Endothelial cell of umbilical vein (primary cell): ENCODE results near the gene SLC33A1. TPM values are rescaled to one million over a fixed set of nuclear protein-coding genes. Genes with fewer than 3 reads are reported as not detected.

Source experiments
- BruUV-seq: library from RNA; stranded (reverse); fragments of 400-500 nt; replicated peaks from 2 replicates; lab custom pipeline; 2021; lab: Mats Ljungman, UMichigan
- CTCF ChIA-PET: fragments of 300-600, 350-600 bp; sonication (Branson Sonifier 250); formaldehyde crosslinking; loops from one replicate; lab custom pipeline; 2021; ENCODE audit warnings: antibody characterized with exemption, inconsistent platforms; lab: Charles Lee
- POLR2A ChIA-PET: fragments of 300-600, 350-600 bp; sonication (Branson Sonifier 250); formaldehyde crosslinking; loops from one replicate; lab custom pipeline; 2021; ENCODE audit warnings: antibody characterized with exemption, inconsistent platforms; lab: Charles Lee
- DNase-seq: peaks from one replicate; pipeline ENCODE4 v3.0.0-alpha.2; 2011; ENCODE audit warnings: low read depth, low spot score
- FAIRE-seq: peaks from 2 replicates; lab custom pipeline; 2011; peaks lifted over from hg19 to GRCh38; lab: Jason Lieb, UNC
- H2AFZ ChIP-seq: 2 replicates; pipeline ENCODE4 v1.6.0; 2012; ENCODE audit warnings: low read depth, low read length, control low read depth, inconsistent platforms
- H3K27ac ChIP-seq: 2 replicates; pipeline ENCODE4 v1.5.1; 2011; ENCODE audit warnings: low read depth, mild to moderate bottlenecking, control low read depth, low read length, moderate library complexity; ENCODE audit not compliant: insufficient read depth
- H3K27me3 ChIP-seq, 2 experiments: 2 replicates each; pipeline versions ENCODE4 v1.6.0 to v1.6.1; 2011; ENCODE audit warnings: low read length in 2 of 2, mixed read lengths in 1 of 2; ENCODE audit not compliant: control insufficient read depth in 2 of 2, insufficient read depth in 2 of 2
- H3K36me3 ChIP-seq, 2 experiments: 2 replicates in 1 of 2; 3 replicates in 1 of 2; pipeline ENCODE4 v1.5.1; 2011; ENCODE audit warnings: low read length in 2 of 2, mild to moderate bottlenecking in 1 of 2, moderate library complexity in 1 of 2; ENCODE audit not compliant: control insufficient read depth in 2 of 2, insufficient read depth in 2 of 2; ENCODE audit errors: extremely low read depth in 1 of 2
- H3K4me1 ChIP-seq: 3 replicates; pipeline ENCODE4 v1.5.1; 2011; ENCODE audit warnings: mild to moderate bottlenecking, low read length; ENCODE audit not compliant: control insufficient read depth, insufficient read depth; ENCODE audit errors: extremely low read depth
- H3K4me2 ChIP-seq: 2 replicates; pipeline ENCODE4 v1.6.1; 2011; ENCODE audit warnings: low read length, control low read depth, mixed read lengths; ENCODE audit not compliant: insufficient read depth
- H3K4me3 ChIP-seq, 3 experiments: fragments of 200-600 bp in 1 of 3; sonication (generic), shearing (Covaris generic) in 1 of 3; replicated peaks in 1 of 3; 2 replicates each; pipeline ENCODE4 v1.5.1; 2011 to 2016; ENCODE audit warnings: control low read depth in 3 of 3, low read length in 3 of 3, mild to moderate bottlenecking in 2 of 3, inconsistent platforms in 1 of 3, low read depth in 1 of 3, moderate library complexity in 1 of 3; ENCODE audit not compliant: insufficient read depth in 1 of 3
- H3K79me2 ChIP-seq: 2 replicates; pipeline ENCODE4 v1.6.0; 2012; ENCODE audit warnings: low read length, inconsistent platforms; ENCODE audit not compliant: control insufficient read depth, insufficient read depth
- H3K9ac ChIP-seq: replicated peaks from 2 replicates; pipeline ENCODE3; 2011; ENCODE audit warnings: low read length, control low read depth; ENCODE audit not compliant: insufficient read depth; ENCODE audit errors: extremely low read depth
- H3K9me1 ChIP-seq: replicated peaks from 3 replicates; pipeline ENCODE4 v1.6.0; 2011; ENCODE audit warnings: mild to moderate bottlenecking, low read length; ENCODE audit not compliant: control insufficient read depth, insufficient read depth; ENCODE audit errors: extremely low read depth
- H3K9me3 ChIP-seq: replicated peaks from 2 replicates; pipeline ENCODE4 v1.5.1; 2012; ENCODE audit warnings: low read length, inconsistent platforms; ENCODE audit not compliant: control insufficient read depth, insufficient read depth
- H4K20me1 ChIP-seq: replicated peaks from 2 replicates; pipeline ENCODE3; 2011; ENCODE audit warnings: mild to moderate bottlenecking, low read length; ENCODE audit not compliant: control insufficient read depth, insufficient read depth; ENCODE audit errors: extremely low read depth
- EZH2 ChIP-seq: IDR thresholded peaks from 2 replicates; pipeline ENCODE4 v1.6.1; 2012; ENCODE audit warnings: borderline replicate concordance, low read depth, mild to moderate bottlenecking, moderate library complexity, low read length, inconsistent platforms; ENCODE audit not compliant: severe bottlenecking
- FOS ChIP-seq: IDR thresholded peaks from 2 replicates; pipeline ENCODE4 v1.6.1; 2011; ENCODE audit warnings: mild to moderate bottlenecking, low read length, moderate library complexity, borderline replicate concordance; ENCODE audit not compliant: insufficient read depth
- GATA2 ChIP-seq: IDR thresholded peaks from 2 replicates; pipeline ENCODE4 v1.7.0; 2011; ENCODE audit warnings: low read depth, mild to moderate bottlenecking, moderate library complexity, mixed read lengths, low read length; ENCODE audit not compliant: insufficient read length, insufficient read depth
- JUN ChIP-seq: IDR thresholded peaks from 2 replicates; pipeline ENCODE4 v1.6.1; 2011; ENCODE audit warnings: borderline replicate concordance, low read depth; ENCODE audit not compliant: insufficient read length, insufficient read depth
- MYC ChIP-seq: IDR thresholded peaks from one replicate; pipeline ENCODE4 v1.6.1; 2011; ENCODE audit warnings: mild to moderate bottlenecking, low read depth, low read length
- POLR2A ChIP-seq: IDR thresholded peaks from 2 replicates; pipeline ENCODE4 v1.6.1; 2012; ENCODE audit warnings: low read depth, mild to moderate bottlenecking, control low read depth, low read length
- POLR2AphosphoS5 ChIP-seq: IDR thresholded peaks from 2 replicates; pipeline ENCODE4 v1.6.1; 2012; ENCODE audit warnings: low read depth, mild to moderate bottlenecking, control low read depth, low read length, moderate library complexity; ENCODE audit not compliant: insufficient read depth
- dilution Hi-C: fragments of 300-500 bp; cut with MboI; formaldehyde crosslinking; loops from one replicate; pipeline ENCODE4 v1.15.0; 2019; ENCODE audit warnings: low sequenced_read_pairs; ENCODE audit not compliant: extremely low pct_ligation_motif_present
- intact Hi-C: fragments of 100-400 bp; cut with micrococcal nuclease; formaldehyde crosslinking; loops from one replicate; pipeline ENCODE4 v1.10.0; 2022
- polyA plus RNA-seq, 4 experiments: library from polyadenylated mRNA; depleted of rRNA in 3 of 4; stranded (reverse) in 3 of 4; unstranded in 1 of 4; fragments of >200 nt; gene quantifications; 2 replicates each; pipeline versions ENCODE4 v1.2.1 to v1.2.3, GENCODE V29; 2011 to 2012; ENCODE audit warnings: missing spikeins in 1 of 4
- total RNA-seq: library from RNA; stranded (reverse); gene quantifications from 2 replicates; pipeline ENCODE4 v1.2.3, GENCODE V29; 2021
- TF ChIP-seq, protein P1 (sequence below): IDR thresholded peaks from 2 replicates; pipeline ENCODE4 v1.6.1; 2011; ENCODE audit not compliant: insufficient read depth, insufficient read length
- TF ChIP-seq, protein P2 (sequence below), 2 donors: IDR thresholded peaks; 1 replicate in 1 of 2; 2 replicates in 1 of 2; pipeline ENCODE4 v1.5.1; 2011; ENCODE audit warnings: low read length in 2 of 2, mild to moderate bottlenecking in 2 of 2, moderate library complexity in 2 of 2, control low read depth in 1 of 2, inconsistent platforms in 1 of 2, low read depth in 1 of 2; ENCODE audit not compliant: insufficient read depth in 1 of 2; ENCODE audit errors: extremely low read depth in 1 of 2

Gene SLC33A1
- total and polyA plus RNA-seq, 2 donors (not counting 3 experiments of a cell fraction or from before 2014, with no cell fraction given) = 28.4 to 30.3 TPM

DNA sequence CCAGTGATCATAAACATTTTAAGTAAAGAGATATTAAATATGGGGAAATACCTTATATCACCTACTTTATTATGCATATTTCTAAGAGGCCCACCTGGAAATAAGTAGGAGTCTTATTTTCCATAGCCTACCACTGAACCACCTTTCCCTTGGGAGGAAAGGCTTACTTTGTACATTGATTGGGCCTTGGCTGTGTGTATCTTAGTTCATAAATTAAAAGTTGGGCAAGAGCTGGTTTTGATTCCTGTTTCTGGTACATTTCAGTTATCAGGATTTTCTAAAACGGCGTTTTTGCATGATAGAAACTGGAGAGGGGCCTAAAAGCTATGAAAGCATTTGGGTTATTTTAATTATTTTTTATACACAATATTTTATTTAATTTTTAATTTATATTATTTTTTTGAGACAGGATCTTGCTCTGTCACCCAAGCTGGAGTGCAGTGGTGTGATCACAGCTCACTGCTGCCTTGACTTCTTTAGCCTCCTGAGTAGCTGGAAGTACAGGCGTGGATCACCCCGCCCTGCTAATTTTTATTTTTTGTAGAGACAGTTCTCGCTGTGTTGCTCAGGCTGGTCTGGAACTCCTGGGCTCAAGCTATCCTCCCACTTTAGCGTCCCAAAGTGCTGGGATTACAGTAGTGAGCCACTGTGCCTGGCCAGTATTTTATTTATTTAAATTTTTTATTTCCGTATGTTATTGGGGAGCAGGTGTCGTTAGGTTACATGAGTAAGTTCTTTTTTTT lies 18.8 kb upstream of the SLC33A1 start:
- Histone ChIP-seq H3K9me1 (no peaks in the 10 kb centered on the region), H3K4me2 (peak overlapping the region; percentile 97), H3K9ac (no peak overlapping the region), H3K9me3 (no peaks in the 10 kb centered on the region), H3K36me3 (no peaks in the 10 kb centered on the region), H3K27me3 (no peaks in the 10 kb centered on the region), H2AFZ (no peak overlapping the region), H4K20me1 (peaks cover 5% of the 10 kb centered on the region), H3K4me1 (peaks cover 20% of the 10 kb centered on the region), H3K79me2 (peaks cover 74% of the 10 kb centered on the region), H3K27ac (no peak overlapping the region), H3K4me3 (no peak overlapping the region)
- POLR2A ChIA-PET = interaction anchor here (0.8 to 1.3 kb wide), 2 partner anchors 20 to 67 kb away, joined by 3 read pairs; partner anchors contain the start of gene C3orf33
- no TSS peak for BruUV-seq
- CTCF ChIA-PET = interaction anchor here (1.3 to 4.7 kb wide), 3 partner anchors 13 to 67 kb away, joined by 4 to 40 read pairs (median 5); partner anchors contain the start of gene C3orf33
- dilution Hi-C loops = no loop called here
- FAIRE-seq (no peak), DNase-seq (no peak)
- no peak for TF ChIP-seq MYC
- TF ChIP-seq JUN = no peak
- TF ChIP-seq, protein P1, sequence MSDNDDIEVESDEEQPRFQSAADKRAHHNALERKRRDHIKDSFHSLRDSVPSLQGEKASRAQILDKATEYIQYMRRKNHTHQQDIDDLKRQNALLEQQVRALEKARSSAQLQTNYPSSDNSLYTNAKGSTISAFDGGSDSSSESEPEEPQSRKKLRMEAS = no peak
- intact Hi-C loops = loop anchor here (10.0 kb wide), 1 partner anchor 1292 kb away; the partner anchor contains the start of gene CCNL1

DNA sequence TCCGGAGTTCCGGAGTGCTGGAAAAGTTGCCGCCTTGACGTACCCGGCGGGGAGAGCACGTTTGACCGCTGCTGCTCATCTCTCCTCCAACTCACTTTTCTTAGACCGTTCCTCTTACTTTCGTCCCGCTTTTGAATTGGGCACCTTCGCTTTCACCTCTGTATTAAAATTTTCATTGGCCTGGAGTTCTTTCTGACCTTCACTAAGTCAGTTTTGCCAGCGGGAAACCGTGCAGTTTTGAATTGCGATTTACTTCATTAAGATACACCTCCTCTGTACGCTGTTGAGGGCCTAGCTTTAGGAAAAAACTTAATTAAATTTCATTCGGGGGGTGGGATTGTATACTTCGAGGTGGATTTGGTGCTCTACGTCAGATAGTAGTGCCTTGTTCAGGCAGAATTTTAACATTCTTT lies 17.5 kb upstream of the SLC33A1 start:
- DNase-seq (no peak), FAIRE-seq (peak; percentile 62)
- no peaks in the 10 kb centered on the region for H3K27me3 ChIP-seq
- H3K4me3 ChIP-seq = peak overlapping the region; percentile 93 to 98 (median 96)
- H3K9ac ChIP-seq = peak overlapping the region; percentile 89
- dilution Hi-C loops = no loop called here
- H3K4me2 ChIP-seq = peak overlapping the region; percentile 97
- BruUV-seq = no TSS peak
- H4K20me1 ChIP-seq = peaks cover 5% of the 10 kb centered on the region
- H3K4me1 ChIP-seq = peaks cover 20% of the 10 kb centered on the region
- peaks cover 61% of the 10 kb centered on the region for H3K79me2 ChIP-seq
- peak overlapping the region; percentile 97 for H2AFZ ChIP-seq
- H3K36me3 ChIP-seq = no peaks in the 10 kb centered on the region
- H3K9me3 ChIP-seq = no peaks in the 10 kb centered on the region
- peak overlapping the region; percentile 79 for H3K27ac ChIP-seq
- CTCF ChIA-PET = interaction anchor here (1.2 to 4.7 kb wide), 2 partner anchors 15 to 66 kb away, joined by 4 to 40 read pairs; partner anchors contain the start of gene C3orf33
- no peak for TF ChIP-seq POLR2AphosphoS5
- TF ChIP-seq JUN = no peak
- TF ChIP-seq FOS = no peak
- no peak for TF ChIP-seq GATA2
- TF ChIP-seq EZH2 = no peak
- TF ChIP-seq, protein P1 = no peak
- no peak for TF ChIP-seq POLR2A
- TF ChIP-seq MYC = no peak
- TF ChIP-seq, protein P2, sequence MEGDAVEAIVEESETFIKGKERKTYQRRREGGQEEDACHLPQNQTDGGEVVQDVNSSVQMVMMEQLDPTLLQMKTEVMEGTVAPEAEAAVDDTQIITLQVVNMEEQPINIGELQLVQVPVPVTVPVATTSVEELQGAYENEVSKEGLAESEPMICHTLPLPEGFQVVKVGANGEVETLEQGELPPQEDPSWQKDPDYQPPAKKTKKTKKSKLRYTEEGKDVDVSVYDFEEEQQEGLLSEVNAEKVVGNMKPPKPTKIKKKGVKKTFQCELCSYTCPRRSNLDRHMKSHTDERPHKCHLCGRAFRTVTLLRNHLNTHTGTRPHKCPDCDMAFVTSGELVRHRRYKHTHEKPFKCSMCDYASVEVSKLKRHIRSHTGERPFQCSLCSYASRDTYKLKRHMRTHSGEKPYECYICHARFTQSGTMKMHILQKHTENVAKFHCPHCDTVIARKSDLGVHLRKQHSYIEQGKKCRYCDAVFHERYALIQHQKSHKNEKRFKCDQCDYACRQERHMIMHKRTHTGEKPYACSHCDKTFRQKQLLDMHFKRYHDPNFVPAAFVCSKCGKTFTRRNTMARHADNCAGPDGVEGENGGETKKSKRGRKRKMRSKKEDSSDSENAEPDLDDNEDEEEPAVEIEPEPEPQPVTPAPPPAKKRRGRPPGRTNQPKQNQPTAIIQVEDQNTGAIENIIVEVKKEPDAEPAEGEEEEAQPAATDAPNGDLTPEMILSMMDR (IDR thresholded peaks at IDR 0.05; ENCODE audit: extremely low read depth in 1 of 2, insufficient read depth in 1 of 2, low read depth in 1 of 2, low read length in 2 of 2) = no peak
- intact Hi-C loops = loop anchor here (1.0 to 10.0 kb wide), 3 partner anchors 19 to 1293 kb away; partner anchors contain the start of gene CCNL1
- no peaks in the 10 kb centered on the region for H3K9me1 ChIP-seq
- POLR2A ChIA-PET = no interaction called here
